IMR-90 (cell line): ENCODE data around the gene CMIP. TPM values are rescaled to one million over a fixed set of nuclear protein-coding genes. Genes with fewer than 3 reads are reported as not detected.

ENCODE experiments used
- ATAC-seq: fragments of 200-7000 bp; cut with Tn5 transposase; 2 replicates; pipeline ENCODE4 v1.9.1; 2020; ENCODE audit warnings: low read depth, mild to moderate bottlenecking, moderate library complexity
- BruUV-seq: library from RNA; stranded (reverse); fragments of 400-500 nt; replicated peaks from 2 replicates; lab custom pipeline; 2021; lab: Mats Ljungman, UMichigan
- CTCF ChIA-PET: fragments of 300-600 bp; formaldehyde crosslinking; extraction: SDS; loops from one replicate; lab custom pipeline; 2021; ENCODE audit warnings: antibody characterized with exemption; lab: Yijun Ruan, JAX
- POLR2A ChIA-PET: fragments of 300-600 bp; sonication (Branson Sonifier 250); formaldehyde crosslinking; loops from one replicate; lab custom pipeline; 2022; ENCODE audit warnings: antibody characterized with exemption; ENCODE audit not compliant: unreplicated experiment; lab: Charles Lee
- DNase-seq: peaks from one replicate; pipeline ENCODE4 v3.0.0; 2013
- H2AFZ ChIP-seq: replicated peaks from 2 replicates; pipeline ENCODE3; 2013; ENCODE audit warnings: low read length, mild to moderate bottlenecking; ENCODE audit not compliant: poor library complexity
- H2AK5ac ChIP-seq: 2 replicates; pipeline ENCODE4 v1.6.1; 2013; ENCODE audit warnings: low read depth, low read length, inconsistent platforms
- H2AK9ac ChIP-seq: replicated peaks from 2 replicates; pipeline ENCODE3; 2013; ENCODE audit warnings: mild to moderate bottlenecking, low read depth, low read length, moderate library complexity; ENCODE audit not compliant: poor library complexity
- H2BK120ac ChIP-seq: 2 replicates; pipeline ENCODE4 v1.6.1; 2013; ENCODE audit warnings: low read depth, low read length, inconsistent platforms
- H2BK15ac ChIP-seq: 3 replicates; pipeline ENCODE4 v1.6.1; 2013; ENCODE audit warnings: low read depth, low read length, inconsistent platforms
- H2BK20ac ChIP-seq: 2 replicates; pipeline ENCODE4 v1.6.1; 2013; ENCODE audit warnings: low read depth, mild to moderate bottlenecking, inconsistent platforms, low read length, moderate library complexity
- H2BK5ac ChIP-seq: 2 replicates; pipeline ENCODE4 v1.6.1; 2013; ENCODE audit warnings: mild to moderate bottlenecking, low read depth, low read length, inconsistent platforms; ENCODE audit not compliant: poor library complexity, severe bottlenecking
- H3K14ac ChIP-seq: replicated peaks from 2 replicates; pipeline ENCODE4 v1.6.1; 2013; ENCODE audit warnings: low read depth, low read length, inconsistent platforms
- H3K18ac ChIP-seq: 2 replicates; pipeline ENCODE4 v1.6.1; 2013; ENCODE audit warnings: low read depth, low read length, control low read depth
- H3K23ac ChIP-seq: 2 replicates; pipeline ENCODE4 v1.6.1; 2013; ENCODE audit warnings: low read depth, low read length, inconsistent platforms
- H3K27ac ChIP-seq: 2 replicates; pipeline ENCODE4 v1.5.1; 2013; ENCODE audit warnings: mild to moderate bottlenecking, control low read depth, low read length; ENCODE audit not compliant: insufficient read depth
- H3K27me3 ChIP-seq: 2 replicates; pipeline ENCODE4 v1.6.1; 2013; ENCODE audit warnings: low read length; ENCODE audit not compliant: control insufficient read depth, insufficient read depth
- H3K36me3 ChIP-seq: 2 replicates; pipeline ENCODE4 v1.6.1; 2013; ENCODE audit warnings: low read length, mixed read lengths; ENCODE audit not compliant: control insufficient read depth, insufficient read depth
- H3K4ac ChIP-seq: 2 replicates; pipeline ENCODE4 v1.6.1; 2013; ENCODE audit warnings: low read depth, low read length, inconsistent platforms
- H3K4me1 ChIP-seq: 2 replicates; pipeline ENCODE4 v1.6.1; 2013; ENCODE audit warnings: low read length, mixed read lengths; ENCODE audit not compliant: control insufficient read depth, insufficient read depth
- H3K4me2 ChIP-seq: 2 replicates; pipeline ENCODE4 v1.6.1; 2013; ENCODE audit warnings: low read depth, mild to moderate bottlenecking, control low read depth, low read length, moderate library complexity
- H3K4me3 ChIP-seq: 2 replicates; pipeline ENCODE4 v1.5.1; 2013; ENCODE audit warnings: low read depth, mild to moderate bottlenecking, control low read depth, low read length, moderate library complexity; ENCODE audit not compliant: insufficient read depth
- H3K56ac ChIP-seq: 2 replicates; pipeline ENCODE4 v1.6.1; 2013; ENCODE audit warnings: low read length, inconsistent platforms; ENCODE audit not compliant: insufficient read depth; ENCODE audit errors: extremely low read depth
- H3K79me1 ChIP-seq, 2 experiments: 2 replicates each; pipeline ENCODE4 v1.6.1; 2013; ENCODE audit warnings: low read length in 2 of 2, inconsistent platforms in 1 of 2, low read depth in 1 of 2
- H3K9ac ChIP-seq: 2 replicates; pipeline ENCODE4 v1.6.1; 2013; ENCODE audit warnings: low read depth, low read length, control low read depth
- H3K9me1 ChIP-seq: 2 replicates; pipeline ENCODE4 v1.6.1; 2013; ENCODE audit warnings: low read length, inconsistent platforms; ENCODE audit not compliant: insufficient read depth
- H3K9me3 ChIP-seq: 2 replicates; pipeline ENCODE4 v1.6.1; 2013; ENCODE audit warnings: low read length; ENCODE audit not compliant: control insufficient read depth, insufficient read depth
- H4K20me1 ChIP-seq: 2 replicates; pipeline ENCODE4 v1.6.1; 2013; ENCODE audit warnings: low read length, inconsistent platforms; ENCODE audit not compliant: insufficient read depth
- H4K5ac ChIP-seq: 2 replicates; pipeline ENCODE4 v1.6.1; 2013; ENCODE audit warnings: mild to moderate bottlenecking, low read depth, low read length, control low read depth
- H4K8ac ChIP-seq, 2 experiments: 2 replicates each; pipeline ENCODE4 v1.6.1; 2013; ENCODE audit warnings: low read depth in 2 of 2, low read length in 2 of 2, control low read depth in 1 of 2, inconsistent platforms in 1 of 2
- H4K91ac ChIP-seq: 2 replicates; pipeline ENCODE4 v1.6.1; 2013; ENCODE audit warnings: low read depth, low read length, inconsistent platforms; ENCODE audit not compliant: insufficient read depth
- CEBPB ChIP-seq: IDR thresholded peaks from 2 replicates; pipeline ENCODE4 v1.6.1; 2012; ENCODE audit warnings: low read depth, low read length, improper control_type of control experiment
- CHD1 ChIP-seq: IDR thresholded peaks from 2 replicates; pipeline ENCODE4 v1.6.1; 2012; ENCODE audit warnings: low read depth, low read length, improper control_type of control experiment
- ELK1 ChIP-seq: fragments of 150-350 bp; IDR thresholded peaks from 2 replicates; pipeline ENCODE4 v1.6.1; 2016; ENCODE audit warnings: low read depth, mild to moderate bottlenecking, low read length, moderate library complexity, borderline replicate concordance
- FOS ChIP-seq: fragments of 150-350 bp; IDR thresholded peaks from 2 replicates; pipeline ENCODE4 v1.6.1; 2016; ENCODE audit warnings: low read depth, low read length
- MXI1 ChIP-seq: IDR thresholded peaks from 2 replicates; pipeline ENCODE4 v1.6.1; 2012; ENCODE audit warnings: low read depth, mild to moderate bottlenecking, low read length, moderate library complexity, borderline replicate concordance
- NFE2L2 ChIP-seq: fragments of 150-350 bp; IDR thresholded peaks from 2 replicates; pipeline ENCODE4 v1.6.1; 2016; ENCODE audit warnings: low read depth, mild to moderate bottlenecking, low read length
- POLR2A ChIP-seq: IDR thresholded peaks from 2 replicates; pipeline ENCODE4 v1.6.1; 2012; ENCODE audit warnings: mild to moderate bottlenecking, low read depth, low read length
- RAD21 ChIP-seq: IDR thresholded peaks from 2 replicates; pipeline ENCODE4 v1.6.1; 2012; ENCODE audit warnings: low read length, improper control_type of control experiment
- RCOR1 ChIP-seq: IDR thresholded peaks from 2 replicates; pipeline ENCODE4 v1.6.1; 2012; ENCODE audit warnings: mild to moderate bottlenecking, low read length, improper control_type of control experiment; ENCODE audit not compliant: insufficient replicate concordance
- SMC3 ChIP-seq: fragments of 150-350 bp; IDR thresholded peaks from 2 replicates; pipeline ENCODE4 v1.6.1; 2016; ENCODE audit warnings: low read depth, mild to moderate bottlenecking, antibody characterized with exemption, low read length, moderate library complexity
- USF2 ChIP-seq: fragments of 150-350 bp; IDR thresholded peaks from 2 replicates; pipeline ENCODE4 v1.6.1; 2017; ENCODE audit warnings: mild to moderate bottlenecking, antibody characterized with exemption, low read length, low read depth
- WGBS, 2 experiments: methylation state at CpG; one replicate each; pipeline versions ENCODE4 v1.1.5 to v1.1.7; 2013; ENCODE audit warnings: missing lambda C conversion rate in 2 of 2; ENCODE audit not compliant: insufficient read length in 1 of 2; ENCODE audit errors: extremely low coverage in 2 of 2; 5-methylcytosine and 5-hydroxymethylcytosine counted together
- dilution Hi-C: fragments of 300-500 bp; cut with HindIII; formaldehyde crosslinking; loops from one replicate; pipeline ENCODE4 v1.14.3; 2018; ENCODE audit warnings: low sequenced_read_pairs; ENCODE audit not compliant: unreplicated experiment
- in situ Hi-C: fragments of 300-500 bp; cut with MboI; formaldehyde crosslinking; loops from 3 replicates; pipeline ENCODE4 v1.14.3; 2019; ENCODE audit warnings: low sequenced_read_pairs, inconsistent platforms, mixed read lengths
- intact Hi-C: fragments of 100-400 bp; cut with micrococcal nuclease; formaldehyde crosslinking; loops from 2 replicates; pipeline ENCODE4 v1.10.0; 2022
- polyA plus RNA-seq, 3 experiments: library from polyadenylated mRNA; depleted of rRNA; stranded (reverse); fragments of >200 nt; gene quantifications; 2 replicates each; pipeline ENCODE4 v1.2.3, GENCODE V29; 2012; ENCODE audit warnings: low replicate concordance in 1 of 3
- total RNA-seq: library from RNA; depleted of rRNA; stranded (reverse); fragments of >200 nt; gene quantifications from 2 replicates; pipeline ENCODE4 v1.2.3, GENCODE V29; 2012
- TF ChIP-seq, protein P1 (sequence below): conservative IDR thresholded peaks from 2 replicates; pipeline ENCODE4 v1.5.1; 2012; ENCODE audit warnings: mild to moderate bottlenecking, low read depth, low read length, improper control_type of control experiment

The CMIP gene
- total and polyA plus RNA-seq, 2 of the 4 experiments (the other 2 are of a cell fraction) = 3.2 to 11.6 TPM

GRCh38 chr16:81678326-81679095 lies 233.9 kb downstream of the CMIP start (continued):
- no peak for TF ChIP-seq NFE2L2

DNA sequence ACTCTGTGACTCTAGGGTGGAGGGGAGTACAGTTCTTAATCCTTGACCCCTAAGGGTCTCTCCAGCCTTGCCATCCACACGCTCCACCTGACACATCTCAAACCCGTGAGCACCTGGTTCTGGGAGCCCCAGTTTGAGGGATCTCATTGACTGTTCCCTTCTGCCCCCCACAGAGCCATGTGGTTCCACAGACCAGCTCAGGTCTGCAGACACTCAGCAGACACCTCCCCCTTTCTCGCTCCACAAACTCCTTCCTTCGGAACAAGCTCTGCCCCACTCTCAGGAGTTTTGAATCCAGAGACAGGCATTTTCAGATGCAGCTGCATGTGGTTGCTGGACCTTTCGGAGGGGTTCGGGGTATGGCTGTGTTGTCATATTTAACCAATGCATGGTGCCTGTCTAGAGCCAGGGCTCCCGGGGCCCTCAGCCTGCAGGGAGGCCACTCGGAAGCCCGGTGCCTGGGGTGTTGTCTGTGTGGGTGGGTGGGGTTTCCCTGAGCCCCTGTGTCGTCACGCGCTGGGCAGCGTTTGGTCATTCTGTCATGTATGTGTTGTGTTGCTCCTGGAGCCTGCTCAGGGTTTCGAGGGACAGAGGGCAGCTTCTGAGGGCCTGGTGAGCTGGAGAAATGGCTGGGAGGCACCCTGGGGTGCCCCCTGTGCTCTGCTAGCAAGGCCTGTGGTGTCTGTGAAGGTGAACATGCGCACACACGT lies 235.3 kb downstream of the CMIP start:
- ATAC-seq = no peak
- H3K4me2 ChIP-seq = no peak overlapping the region
- no peak overlapping the region for H2AK9ac ChIP-seq
- no peak overlapping the region for H3K56ac ChIP-seq
- H2AK5ac ChIP-seq = no peak overlapping the region
- H3K9me3 ChIP-seq = no peaks in the 10 kb centered on the region
- no peak for DNase-seq
- no peaks in the 10 kb centered on the region; the same call in 1 of the 2 replicates for H3K9me1 ChIP-seq
- intact Hi-C loops = no loop called here
- ChIA-PET CTCF (interaction anchor here (0.6 kb wide), 1 partner anchor 277 kb away, joined by 3 read pairs; no protein-coding TSS in a partner anchor), POLR2A (no interaction called here)
- H3K14ac ChIP-seq = no peak overlapping the region
- H3K4me1 ChIP-seq = no peaks in the 10 kb centered on the region
- H4K8ac ChIP-seq = no peak overlapping the region
- peaks cover 26% of the 10 kb centered on the region for H3K36me3 ChIP-seq
- dilution Hi-C loops = no loop called here
- H2BK15ac ChIP-seq = no peak overlapping the region
- H3K4me3 ChIP-seq = no peak overlapping the region
- in situ Hi-C loops = no loop called here
- no peak overlapping the region for H3K23ac ChIP-seq
- no peak overlapping the region for H4K5ac ChIP-seq
- H3K79me1 ChIP-seq = peaks cover 0 to 5% of the 10 kb centered on the region in 2 experiments; a peak in 1 of 4 replicates
- 100% methylated on average over 3 of the region's 16 CpGs; no CpG with 5 or more reads in 1 of the 2 experiments for WGBS, 2 experiments
- no peak overlapping the region for H3K27ac ChIP-seq
- no peak overlapping the region for H4K91ac ChIP-seq
- no TSS peak for BruUV-seq
- no peak overlapping the region for H3K4ac ChIP-seq
- H4K20me1 ChIP-seq = peaks cover 48% of the 10 kb centered on the region
- H2BK20ac ChIP-seq = no peak overlapping the region
- no peak overlapping the region for H3K18ac ChIP-seq
- H2BK120ac ChIP-seq = no peak overlapping the region
- no peaks in the 10 kb centered on the region for H3K27me3 ChIP-seq
- no peak overlapping the region for H2AFZ ChIP-seq
- H3K9ac ChIP-seq = no peak overlapping the region
- no peak overlapping the region for H2BK5ac ChIP-seq
- TF ChIP-seq SMC3 (no peak), CEBPB (no peak), RCOR1 (no peak), ELK1 (no peak), MXI1 (no peak), POLR2A (no peak), RAD21 (no peak), CHD1 (no peak), FOS (no peak), USF2 (no peak)
- TF ChIP-seq, protein P1, sequence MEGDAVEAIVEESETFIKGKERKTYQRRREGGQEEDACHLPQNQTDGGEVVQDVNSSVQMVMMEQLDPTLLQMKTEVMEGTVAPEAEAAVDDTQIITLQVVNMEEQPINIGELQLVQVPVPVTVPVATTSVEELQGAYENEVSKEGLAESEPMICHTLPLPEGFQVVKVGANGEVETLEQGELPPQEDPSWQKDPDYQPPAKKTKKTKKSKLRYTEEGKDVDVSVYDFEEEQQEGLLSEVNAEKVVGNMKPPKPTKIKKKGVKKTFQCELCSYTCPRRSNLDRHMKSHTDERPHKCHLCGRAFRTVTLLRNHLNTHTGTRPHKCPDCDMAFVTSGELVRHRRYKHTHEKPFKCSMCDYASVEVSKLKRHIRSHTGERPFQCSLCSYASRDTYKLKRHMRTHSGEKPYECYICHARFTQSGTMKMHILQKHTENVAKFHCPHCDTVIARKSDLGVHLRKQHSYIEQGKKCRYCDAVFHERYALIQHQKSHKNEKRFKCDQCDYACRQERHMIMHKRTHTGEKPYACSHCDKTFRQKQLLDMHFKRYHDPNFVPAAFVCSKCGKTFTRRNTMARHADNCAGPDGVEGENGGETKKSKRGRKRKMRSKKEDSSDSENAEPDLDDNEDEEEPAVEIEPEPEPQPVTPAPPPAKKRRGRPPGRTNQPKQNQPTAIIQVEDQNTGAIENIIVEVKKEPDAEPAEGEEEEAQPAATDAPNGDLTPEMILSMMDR = no peak
